Kidney epithelial cell (primary cell): ENCODE data around the gene KLK13. TPM values are rescaled to one million over a fixed set of nuclear protein-coding genes. Genes with fewer than 3 reads are reported as not detected.

Source experiments
- DNase-seq: peaks from one replicate; pipeline ENCODE4 v3.0.0-alpha.2; 2010; ENCODE audit warnings: low read depth
- H3K27me3 ChIP-seq: 2 replicates; pipeline ENCODE4 v1.6.0; 2011; ENCODE audit warnings: low read length; ENCODE audit not compliant: control insufficient read depth, insufficient read depth
- H3K36me3 ChIP-seq: 2 replicates; pipeline ENCODE4 v1.5.1; 2011; ENCODE audit warnings: low read length; ENCODE audit not compliant: control insufficient read depth, insufficient read depth
- H3K4me3 ChIP-seq: 2 replicates; pipeline ENCODE4 v1.5.1; 2011; ENCODE audit warnings: low read depth, mild to moderate bottlenecking, control low read depth, low read length
- CTCF ChIP-seq: IDR thresholded peaks from 2 replicates; pipeline ENCODE4 v1.5.1; 2011; ENCODE audit warnings: mild to moderate bottlenecking, moderate library complexity, low read length, control low read depth, inconsistent platforms; ENCODE audit not compliant: insufficient read depth, poor library complexity, severe bottlenecking
- total RNA-seq: library from RNA; depleted of rRNA; stranded (reverse); fragments of >200 nt; gene quantifications from 2 replicates; pipeline ENCODE4 v1.2.3, GENCODE V29; 2015

The KLK13 gene
- total RNA-seq, 1 donor from 2014 or later: 0.08 TPM

GRCh38 chr19:51108066-51108804, 43.3 kb upstream of the KLK13 start, which contains the start of gene CTU1:
Gene CTU1, minus strand, starts transcription at chr19:51108409. Its CDS starts 3,840 bp downstream, at chr19:51104569.
- H3K4me3 ChIP-seq: peak within 1 kb of the TSS; percentile 79
- no peak for TF ChIP-seq CTCF
- H3K27me3 ChIP-seq: peaks cover 5% of the 10 kb centered on the region
- H3K36me3 ChIP-seq: no peaks in the 10 kb centered on the region
- peak; percentile 98 for DNase-seq

GRCh38 chr19:51107406-51108065, 42.6 kb upstream of the KLK13 start:
- Histone ChIP-seq H3K36me3 (no peaks in the 10 kb centered on the region), H3K4me3 (peak overlapping the region; percentile 79), H3K27me3 (peaks cover 3% of the 10 kb centered on the region)
- TF ChIP-seq CTCF: peak; percentile 7
- DNase-seq: no peak

GRCh38 chr19:51103926-51104341, 39.0 kb upstream of the KLK13 start:
- no peak for DNase-seq
- H3K36me3 ChIP-seq: no peaks in the 10 kb centered on the region
- H3K4me3 ChIP-seq: no peak overlapping the region
- TF ChIP-seq CTCF: no peak
- H3K27me3 ChIP-seq: no peaks in the 10 kb centered on the region

- Histone ChIP-seq H3K27me3 (no peaks in the 10 kb centered on the region), H3K36me3 (no peaks in the 10 kb centered on the region), H3K4me3 (no peak overlapping the region)
- no peak for DNase-seq
- no peak for TF ChIP-seq CTCF
Observed at GRCh38 chr19:51102991-51103390, 38.1 kb upstream of the KLK13 start.

GRCh38 chr19:51101171-51101865, 36.4 kb upstream of the KLK13 start:
- no peaks in the 10 kb centered on the region for H3K27me3 ChIP-seq
- H3K36me3 ChIP-seq: peaks cover 2% of the 10 kb centered on the region
- DNase-seq: no peak
- H3K4me3 ChIP-seq: no peak overlapping the region
- TF ChIP-seq CTCF: no peak
